Astrocyte (in vitro differentiated cells and primary cell): Measurements from ENCODE around the gene CD19. TPM values are rescaled to one million over a fixed set of nuclear protein-coding genes. Genes with fewer than 3 reads are reported as not detected.

Experiments
- DNase-seq: peaks from one replicate; pipeline ENCODE4 v3.0.0-alpha.2; 2010; ENCODE audit warnings: low read depth
- FAIRE-seq: peaks from 2 replicates; lab custom pipeline; 2011; peaks lifted over from hg19 to GRCh38; lab: Jason Lieb, UNC
- H2AFZ ChIP-seq: 2 replicates; pipeline ENCODE4 v1.6.0; 2012; ENCODE audit warnings: low read depth, low read length, inconsistent platforms
- H3K27ac ChIP-seq: 2 replicates; pipeline ENCODE4 v1.5.1; 2011; ENCODE audit warnings: low read depth, low read length, inconsistent platforms
- H3K27me3 ChIP-seq: 2 replicates; pipeline ENCODE4 v1.6.0; 2011; ENCODE audit warnings: low read length, inconsistent platforms; ENCODE audit not compliant: insufficient read depth
- H3K36me3 ChIP-seq: 2 replicates; pipeline ENCODE4 v1.5.1; 2011; ENCODE audit warnings: low read length, inconsistent platforms; ENCODE audit not compliant: insufficient read depth
- H3K4me1 ChIP-seq: 2 replicates; pipeline ENCODE4 v1.5.1; 2011; ENCODE audit warnings: low read length, inconsistent platforms; ENCODE audit not compliant: insufficient read depth
- H3K4me2 ChIP-seq: 2 replicates; pipeline ENCODE4 v1.6.0; 2012; ENCODE audit warnings: low read length, inconsistent platforms
- H3K4me3 ChIP-seq: 2 replicates; pipeline ENCODE4 v1.5.1; 2011; ENCODE audit warnings: low read depth, mild to moderate bottlenecking, low read length, inconsistent platforms; ENCODE audit not compliant: insufficient read depth
- H3K79me2 ChIP-seq: 2 replicates; pipeline ENCODE4 v1.6.0; 2012; ENCODE audit warnings: mild to moderate bottlenecking, low read length, inconsistent platforms; ENCODE audit not compliant: insufficient read depth
- H3K9ac ChIP-seq: 2 replicates; pipeline ENCODE4 v1.6.0; 2012; ENCODE audit warnings: mild to moderate bottlenecking, low read length, inconsistent platforms
- H3K9me3 ChIP-seq: 2 replicates; pipeline ENCODE4 v1.5.1; 2012; ENCODE audit warnings: low read depth, mild to moderate bottlenecking, low read length, inconsistent platforms; ENCODE audit not compliant: insufficient read depth
- H4K20me1 ChIP-seq: 2 replicates; pipeline ENCODE4 v1.6.0; 2012; ENCODE audit warnings: low read length, inconsistent platforms; ENCODE audit not compliant: insufficient read depth
- H3K27ac Mint-ChIP-seq: one replicate; pipeline ENCODE4 v1.8.0; 2021; ENCODE audit warnings: mild to moderate bottlenecking, mixed read lengths; ENCODE audit not compliant: unreplicated experiment
- H3K27me3 Mint-ChIP-seq: one replicate; pipeline ENCODE4 v1.8.0; 2021; ENCODE audit warnings: low read depth, mixed read lengths; ENCODE audit not compliant: unreplicated experiment
- H3K36me3 Mint-ChIP-seq: one replicate; pipeline ENCODE4 v1.8.0; 2021; ENCODE audit warnings: low read depth, mixed read lengths; ENCODE audit not compliant: unreplicated experiment
- H3K4me1 Mint-ChIP-seq: one replicate; pipeline ENCODE4 v1.8.0; 2021; ENCODE audit warnings: low read depth, mixed read lengths; ENCODE audit not compliant: unreplicated experiment
- H3K4me3 Mint-ChIP-seq: one replicate; pipeline ENCODE4 v1.8.0; 2021; ENCODE audit warnings: mild to moderate bottlenecking, moderate library complexity, mixed read lengths; ENCODE audit not compliant: unreplicated experiment
- H3K9me3 Mint-ChIP-seq: one replicate; pipeline ENCODE4 v1.8.0; 2021; ENCODE audit warnings: mild to moderate bottlenecking, mixed read lengths; ENCODE audit not compliant: unreplicated experiment
- CTCF ChIP-seq: IDR thresholded peaks from 2 replicates; pipeline ENCODE4 v1.5.1; 2011; ENCODE audit warnings: low read depth, mild to moderate bottlenecking, inconsistent platforms, low read length, moderate library complexity; ENCODE audit not compliant: insufficient read depth
- EZH2 ChIP-seq: IDR thresholded peaks from 2 replicates; pipeline ENCODE4 v1.6.1; 2012; ENCODE audit warnings: mild to moderate bottlenecking, low read length, inconsistent platforms; ENCODE audit not compliant: insufficient read depth
- total RNA-seq: library from RNA; stranded (reverse); gene quantifications from 2 replicates; pipeline ENCODE4 v1.2.1, GENCODE V29; 2021

The CD19 gene
- total RNA-seq, 1 donor from 2014 or later: not detected

- Histone ChIP-seq H4K20me1 (no peaks in the 10 kb centered on the region), H3K27ac (no peak overlapping the region), H3K4me3 (no peak overlapping the region), H3K36me3 (no peaks in the 10 kb centered on the region), H3K4me2 (no peak overlapping the region), H3K4me1 (no peaks in the 10 kb centered on the region), H3K27me3 (no peaks in the 10 kb centered on the region), H3K9me3 (no peaks in the 10 kb centered on the region), H2AFZ (no peak overlapping the region), H3K9ac (no peak overlapping the region), H3K79me2 (no peaks in the 10 kb centered on the region)
- FAIRE-seq (no peak), DNase-seq (no peak)
- Mint-ChIP-seq H3K4me1 (no peaks in the 10 kb centered on the region), H3K36me3 (peaks cover 5% of the 10 kb centered on the region), H3K27ac (no peak overlapping the region), H3K27me3 (no peaks in the 10 kb centered on the region), H3K9me3 (no peaks in the 10 kb centered on the region), H3K4me3 (no peak overlapping the region)
- TF ChIP-seq EZH2 (no peak), CTCF (no peak)
Observed at GRCh38 chr16:28904828-28905227, 26.9 kb upstream of the CD19 start.

GRCh38 chr16:28905229-28905754 is 26.5 kb upstream of the CD19 start:
- Histone ChIP-seq H3K4me2 (no peak overlapping the region), H3K27me3 (no peaks in the 10 kb centered on the region), H3K27ac (no peak overlapping the region), H3K9ac (no peak overlapping the region), H3K4me3 (no peak overlapping the region), H3K9me3 (no peaks in the 10 kb centered on the region), H3K4me1 (no peaks in the 10 kb centered on the region), H3K36me3 (no peaks in the 10 kb centered on the region), H3K79me2 (no peaks in the 10 kb centered on the region), H2AFZ (no peak overlapping the region), H4K20me1 (no peaks in the 10 kb centered on the region)
- Mint-ChIP-seq H3K27ac (no peak overlapping the region), H3K4me1 (no peaks in the 10 kb centered on the region), H3K9me3 (no peaks in the 10 kb centered on the region), H3K4me3 (no peak overlapping the region), H3K36me3 (peaks cover 5% of the 10 kb centered on the region), H3K27me3 (no peaks in the 10 kb centered on the region)
- TF ChIP-seq CTCF (no peak), EZH2 (no peak)
- no peak for FAIRE-seq
- no peak for DNase-seq

GRCh38 chr16:28905800-28906372 is 25.9 kb upstream of the CD19 start:
- H2AFZ ChIP-seq: no peak overlapping the region
- no peaks in the 10 kb centered on the region for H3K4me1 ChIP-seq
- H3K4me1 Mint-ChIP-seq: no peaks in the 10 kb centered on the region
- no peak overlapping the region for H3K9ac ChIP-seq
- H3K4me2 ChIP-seq: no peak overlapping the region
- no peak overlapping the region for H3K4me3 Mint-ChIP-seq
- no peaks in the 10 kb centered on the region for H3K27me3 Mint-ChIP-seq
- H3K36me3 ChIP-seq: no peaks in the 10 kb centered on the region
- FAIRE-seq (no peak), DNase-seq (no peak)
- no peaks in the 10 kb centered on the region for H3K9me3 ChIP-seq
- no peak overlapping the region for H3K27ac Mint-ChIP-seq
- H3K27me3 ChIP-seq: no peaks in the 10 kb centered on the region
- no peaks in the 10 kb centered on the region for H4K20me1 ChIP-seq
- no peaks in the 10 kb centered on the region for H3K79me2 ChIP-seq
- TF ChIP-seq EZH2 (no peak), CTCF (no peak)
- H3K36me3 Mint-ChIP-seq: peaks cover 4% of the 10 kb centered on the region
- no peak overlapping the region for H3K4me3 ChIP-seq
- H3K9me3 Mint-ChIP-seq: no peaks in the 10 kb centered on the region
- H3K27ac ChIP-seq: no peak overlapping the region
